Measurements from ENCODE around the gene THRSP.

DNA sequence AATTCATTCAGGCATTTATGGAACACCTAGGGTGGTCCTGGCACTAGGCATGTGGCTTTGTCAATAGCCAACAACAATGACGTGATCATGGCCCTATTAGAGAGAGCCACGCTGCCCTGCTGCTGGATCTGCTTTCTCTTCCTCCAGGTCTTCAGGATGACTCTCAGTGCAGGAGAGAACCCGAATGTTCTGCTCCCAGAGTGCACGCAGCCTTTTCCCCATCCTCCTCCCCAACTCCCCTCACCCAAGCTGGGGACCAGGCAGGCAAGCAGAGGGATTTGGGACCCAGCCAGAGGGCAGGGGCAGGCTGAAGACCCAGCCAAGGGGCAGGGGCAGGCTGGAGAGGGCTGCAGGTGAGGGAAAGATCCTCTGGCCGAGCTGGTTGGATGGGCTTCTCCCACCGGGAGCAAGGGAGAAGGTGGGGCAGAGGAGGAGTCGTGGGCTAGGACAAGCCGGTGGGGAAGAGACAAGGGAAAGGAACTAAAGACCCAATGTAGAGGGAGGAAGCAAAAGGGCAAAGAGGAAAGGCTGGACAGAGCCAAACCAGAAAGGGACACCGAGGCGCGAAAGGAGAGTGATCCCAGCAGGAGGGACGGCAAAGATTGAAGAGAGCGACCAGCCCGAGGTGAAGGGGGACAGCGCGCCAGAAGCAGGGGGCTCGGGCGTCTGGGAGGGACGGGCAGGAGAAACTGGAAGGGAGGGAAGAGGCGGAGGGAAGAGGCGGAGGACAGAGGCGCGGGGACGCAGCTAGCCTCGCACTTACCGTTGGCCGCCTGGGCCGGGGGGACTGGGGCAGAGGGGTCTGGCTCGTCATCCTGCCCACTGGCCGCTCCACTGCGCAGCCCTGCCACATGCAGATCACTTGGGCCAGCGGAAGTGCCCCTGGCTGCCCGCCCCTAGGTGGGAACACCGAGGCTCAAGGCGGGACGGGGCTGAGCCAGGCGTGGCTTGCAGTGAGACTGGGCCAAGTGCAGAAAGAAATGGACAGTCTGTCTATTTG, 41.0 kb upstream of the THRSP start, which contains the start of gene KCTD14:
- TF ChIP-seq, protein P1, sequence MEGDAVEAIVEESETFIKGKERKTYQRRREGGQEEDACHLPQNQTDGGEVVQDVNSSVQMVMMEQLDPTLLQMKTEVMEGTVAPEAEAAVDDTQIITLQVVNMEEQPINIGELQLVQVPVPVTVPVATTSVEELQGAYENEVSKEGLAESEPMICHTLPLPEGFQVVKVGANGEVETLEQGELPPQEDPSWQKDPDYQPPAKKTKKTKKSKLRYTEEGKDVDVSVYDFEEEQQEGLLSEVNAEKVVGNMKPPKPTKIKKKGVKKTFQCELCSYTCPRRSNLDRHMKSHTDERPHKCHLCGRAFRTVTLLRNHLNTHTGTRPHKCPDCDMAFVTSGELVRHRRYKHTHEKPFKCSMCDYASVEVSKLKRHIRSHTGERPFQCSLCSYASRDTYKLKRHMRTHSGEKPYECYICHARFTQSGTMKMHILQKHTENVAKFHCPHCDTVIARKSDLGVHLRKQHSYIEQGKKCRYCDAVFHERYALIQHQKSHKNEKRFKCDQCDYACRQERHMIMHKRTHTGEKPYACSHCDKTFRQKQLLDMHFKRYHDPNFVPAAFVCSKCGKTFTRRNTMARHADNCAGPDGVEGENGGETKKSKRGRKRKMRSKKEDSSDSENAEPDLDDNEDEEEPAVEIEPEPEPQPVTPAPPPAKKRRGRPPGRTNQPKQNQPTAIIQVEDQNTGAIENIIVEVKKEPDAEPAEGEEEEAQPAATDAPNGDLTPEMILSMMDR (IDR thresholded peaks at IDR 0.05), result no peak
- TF ChIP-seq EZH2 (IDR thresholded peaks at IDR 0.05; ENCODE audit: borderline replicate concordance, insufficient read depth, low read depth, low read length, poor library complexity, severe bottlenecking), result no peak
